Measurements from ENCODE around the gene LTBP1.

GRCh38 chr2:33265584-33266338 lies 319.0 kb downstream of the LTBP1 start:
- TF ChIP-seq CTCF (conservative IDR thresholded peaks at IDR 0.05 in 1 of 2, IDR thresholded peaks at IDR 0.05 in 1 of 2; ENCODE audit: extremely low read depth in 1 of 2, insufficient read depth in 1 of 2, low read depth in 1 of 2, low read length in 2 of 2): no peak
- TF ChIP-seq EZH2 (IDR thresholded peaks at IDR 0.05; ENCODE audit: borderline replicate concordance, low read length): no peak
